IMR-90 (cell line): ENCODE results near the gene NOXA1. TPM values are rescaled to one million over a fixed set of nuclear protein-coding genes. Genes with fewer than 3 reads are reported as not detected.

Source experiments
- ATAC-seq: fragments of 200-7000 bp; cut with Tn5 transposase; 2 replicates; pipeline ENCODE4 v1.9.1; 2020; ENCODE audit warnings: low read depth, mild to moderate bottlenecking, moderate library complexity
- BruUV-seq: library from RNA; stranded (reverse); fragments of 400-500 nt; replicated peaks from 2 replicates; lab custom pipeline; 2021; lab: Mats Ljungman, UMichigan
- CTCF ChIA-PET: fragments of 300-600 bp; formaldehyde crosslinking; extraction: SDS; loops from one replicate; lab custom pipeline; 2021; ENCODE audit warnings: antibody characterized with exemption; lab: Yijun Ruan, JAX
- POLR2A ChIA-PET: fragments of 300-600 bp; sonication (Branson Sonifier 250); formaldehyde crosslinking; loops from one replicate; lab custom pipeline; 2022; ENCODE audit warnings: antibody characterized with exemption; ENCODE audit not compliant: unreplicated experiment; lab: Charles Lee
- DNase-seq: peaks from one replicate; pipeline ENCODE4 v3.0.0; 2013
- H2AFZ ChIP-seq: replicated peaks from 2 replicates; pipeline ENCODE3; 2013; ENCODE audit warnings: low read length, mild to moderate bottlenecking; ENCODE audit not compliant: poor library complexity
- H2AK5ac ChIP-seq: 2 replicates; pipeline ENCODE4 v1.6.1; 2013; ENCODE audit warnings: low read depth, low read length, inconsistent platforms
- H2AK9ac ChIP-seq: replicated peaks from 2 replicates; pipeline ENCODE3; 2013; ENCODE audit warnings: mild to moderate bottlenecking, low read depth, low read length, moderate library complexity; ENCODE audit not compliant: poor library complexity
- H2BK120ac ChIP-seq: 2 replicates; pipeline ENCODE4 v1.6.1; 2013; ENCODE audit warnings: low read depth, low read length, inconsistent platforms
- H2BK15ac ChIP-seq: 3 replicates; pipeline ENCODE4 v1.6.1; 2013; ENCODE audit warnings: low read depth, low read length, inconsistent platforms
- H2BK20ac ChIP-seq: 2 replicates; pipeline ENCODE4 v1.6.1; 2013; ENCODE audit warnings: low read depth, mild to moderate bottlenecking, inconsistent platforms, low read length, moderate library complexity
- H2BK5ac ChIP-seq: 2 replicates; pipeline ENCODE4 v1.6.1; 2013; ENCODE audit warnings: mild to moderate bottlenecking, low read depth, low read length, inconsistent platforms; ENCODE audit not compliant: poor library complexity, severe bottlenecking
- H3K14ac ChIP-seq: replicated peaks from 2 replicates; pipeline ENCODE4 v1.6.1; 2013; ENCODE audit warnings: low read depth, low read length, inconsistent platforms
- H3K18ac ChIP-seq: 2 replicates; pipeline ENCODE4 v1.6.1; 2013; ENCODE audit warnings: low read depth, low read length, control low read depth
- H3K23ac ChIP-seq: 2 replicates; pipeline ENCODE4 v1.6.1; 2013; ENCODE audit warnings: low read depth, low read length, inconsistent platforms
- H3K27ac ChIP-seq: 2 replicates; pipeline ENCODE4 v1.5.1; 2013; ENCODE audit warnings: mild to moderate bottlenecking, control low read depth, low read length; ENCODE audit not compliant: insufficient read depth
- H3K27me3 ChIP-seq: 2 replicates; pipeline ENCODE4 v1.6.1; 2013; ENCODE audit warnings: low read length; ENCODE audit not compliant: control insufficient read depth, insufficient read depth
- H3K36me3 ChIP-seq: 2 replicates; pipeline ENCODE4 v1.6.1; 2013; ENCODE audit warnings: low read length, mixed read lengths; ENCODE audit not compliant: control insufficient read depth, insufficient read depth
- H3K4ac ChIP-seq: 2 replicates; pipeline ENCODE4 v1.6.1; 2013; ENCODE audit warnings: low read depth, low read length, inconsistent platforms
- H3K4me1 ChIP-seq: 2 replicates; pipeline ENCODE4 v1.6.1; 2013; ENCODE audit warnings: low read length, mixed read lengths; ENCODE audit not compliant: control insufficient read depth, insufficient read depth
- H3K4me2 ChIP-seq: 2 replicates; pipeline ENCODE4 v1.6.1; 2013; ENCODE audit warnings: low read depth, mild to moderate bottlenecking, control low read depth, low read length, moderate library complexity
- H3K4me3 ChIP-seq: 2 replicates; pipeline ENCODE4 v1.5.1; 2013; ENCODE audit warnings: low read depth, mild to moderate bottlenecking, control low read depth, low read length, moderate library complexity; ENCODE audit not compliant: insufficient read depth
- H3K56ac ChIP-seq: 2 replicates; pipeline ENCODE4 v1.6.1; 2013; ENCODE audit warnings: low read length, inconsistent platforms; ENCODE audit not compliant: insufficient read depth; ENCODE audit errors: extremely low read depth
- H3K79me1 ChIP-seq, 2 experiments: 2 replicates each; pipeline ENCODE4 v1.6.1; 2013; ENCODE audit warnings: low read length in 2 of 2, inconsistent platforms in 1 of 2, low read depth in 1 of 2
- H3K9ac ChIP-seq: 2 replicates; pipeline ENCODE4 v1.6.1; 2013; ENCODE audit warnings: low read depth, low read length, control low read depth
- H3K9me1 ChIP-seq: 2 replicates; pipeline ENCODE4 v1.6.1; 2013; ENCODE audit warnings: low read length, inconsistent platforms; ENCODE audit not compliant: insufficient read depth
- H3K9me3 ChIP-seq: 2 replicates; pipeline ENCODE4 v1.6.1; 2013; ENCODE audit warnings: low read length; ENCODE audit not compliant: control insufficient read depth, insufficient read depth
- H4K20me1 ChIP-seq: 2 replicates; pipeline ENCODE4 v1.6.1; 2013; ENCODE audit warnings: low read length, inconsistent platforms; ENCODE audit not compliant: insufficient read depth
- H4K5ac ChIP-seq: 2 replicates; pipeline ENCODE4 v1.6.1; 2013; ENCODE audit warnings: mild to moderate bottlenecking, low read depth, low read length, control low read depth
- H4K8ac ChIP-seq, 2 experiments: 2 replicates each; pipeline ENCODE4 v1.6.1; 2013; ENCODE audit warnings: low read depth in 2 of 2, low read length in 2 of 2, control low read depth in 1 of 2, inconsistent platforms in 1 of 2
- H4K91ac ChIP-seq: 2 replicates; pipeline ENCODE4 v1.6.1; 2013; ENCODE audit warnings: low read depth, low read length, inconsistent platforms; ENCODE audit not compliant: insufficient read depth
- BHLHE40 ChIP-seq: fragments of 150-350 bp; IDR thresholded peaks from 2 replicates; pipeline ENCODE4 v1.6.1; 2016; ENCODE audit warnings: mild to moderate bottlenecking, low read depth, low read length
- CEBPB ChIP-seq: IDR thresholded peaks from 2 replicates; pipeline ENCODE4 v1.6.1; 2012; ENCODE audit warnings: low read depth, low read length, improper control_type of control experiment
- CHD1 ChIP-seq: IDR thresholded peaks from 2 replicates; pipeline ENCODE4 v1.6.1; 2012; ENCODE audit warnings: low read depth, low read length, improper control_type of control experiment
- CTCF ChIP-seq: conservative IDR thresholded peaks from 2 replicates; pipeline ENCODE4 v1.5.1; 2012; ENCODE audit warnings: mild to moderate bottlenecking, low read depth, low read length, improper control_type of control experiment
- ELK1 ChIP-seq: fragments of 150-350 bp; IDR thresholded peaks from 2 replicates; pipeline ENCODE4 v1.6.1; 2016; ENCODE audit warnings: low read depth, mild to moderate bottlenecking, low read length, moderate library complexity, borderline replicate concordance
- FOS ChIP-seq: fragments of 150-350 bp; IDR thresholded peaks from 2 replicates; pipeline ENCODE4 v1.6.1; 2016; ENCODE audit warnings: low read depth, low read length
- MAFK ChIP-seq: IDR thresholded peaks from 2 replicates; pipeline ENCODE4 v1.6.1; 2012; ENCODE audit warnings: low read depth, low read length, improper control_type of control experiment
- MAZ ChIP-seq: IDR thresholded peaks from 2 replicates; pipeline ENCODE4 v1.6.1; 2012; ENCODE audit warnings: low read depth, mild to moderate bottlenecking, low read length, improper control_type of control experiment, moderate library complexity, borderline replicate concordance
- MXI1 ChIP-seq: IDR thresholded peaks from 2 replicates; pipeline ENCODE4 v1.6.1; 2012; ENCODE audit warnings: low read depth, mild to moderate bottlenecking, low read length, moderate library complexity, borderline replicate concordance
- NFE2L2 ChIP-seq: fragments of 150-350 bp; IDR thresholded peaks from 2 replicates; pipeline ENCODE4 v1.6.1; 2016; ENCODE audit warnings: low read depth, mild to moderate bottlenecking, low read length
- POLR2A ChIP-seq: IDR thresholded peaks from 2 replicates; pipeline ENCODE4 v1.6.1; 2012; ENCODE audit warnings: mild to moderate bottlenecking, low read depth, low read length
- RAD21 ChIP-seq: IDR thresholded peaks from 2 replicates; pipeline ENCODE4 v1.6.1; 2012; ENCODE audit warnings: low read length, improper control_type of control experiment
- RCOR1 ChIP-seq: IDR thresholded peaks from 2 replicates; pipeline ENCODE4 v1.6.1; 2012; ENCODE audit warnings: mild to moderate bottlenecking, low read length, improper control_type of control experiment; ENCODE audit not compliant: insufficient replicate concordance
- RFX5 ChIP-seq: IDR thresholded peaks from 2 replicates; pipeline ENCODE4 v1.8.0; 2012; ENCODE audit warnings: low read depth, mild to moderate bottlenecking, low read length, moderate library complexity
- SMC3 ChIP-seq: fragments of 150-350 bp; IDR thresholded peaks from 2 replicates; pipeline ENCODE4 v1.6.1; 2016; ENCODE audit warnings: low read depth, mild to moderate bottlenecking, antibody characterized with exemption, low read length, moderate library complexity
- USF2 ChIP-seq: fragments of 150-350 bp; IDR thresholded peaks from 2 replicates; pipeline ENCODE4 v1.6.1; 2017; ENCODE audit warnings: mild to moderate bottlenecking, antibody characterized with exemption, low read length, low read depth
- WGBS, 2 experiments: methylation state at CpG; one replicate each; pipeline versions ENCODE4 v1.1.5 to v1.1.7; 2013; ENCODE audit warnings: missing lambda C conversion rate in 2 of 2; ENCODE audit not compliant: insufficient read length in 1 of 2; ENCODE audit errors: extremely low coverage in 2 of 2; 5-methylcytosine and 5-hydroxymethylcytosine counted together
- dilution Hi-C: fragments of 300-500 bp; cut with HindIII; formaldehyde crosslinking; loops from one replicate; pipeline ENCODE4 v1.14.3; 2018; ENCODE audit warnings: low sequenced_read_pairs; ENCODE audit not compliant: unreplicated experiment
- in situ Hi-C: fragments of 300-500 bp; cut with MboI; formaldehyde crosslinking; loops from 3 replicates; pipeline ENCODE4 v1.14.3; 2019; ENCODE audit warnings: low sequenced_read_pairs, inconsistent platforms, mixed read lengths
- intact Hi-C: fragments of 100-400 bp; cut with micrococcal nuclease; formaldehyde crosslinking; loops from 2 replicates; pipeline ENCODE4 v1.10.0; 2022
- polyA plus RNA-seq, 3 experiments: library from polyadenylated mRNA; depleted of rRNA; stranded (reverse); fragments of >200 nt; gene quantifications; 2 replicates each; pipeline ENCODE4 v1.2.3, GENCODE V29; 2012; ENCODE audit warnings: low replicate concordance in 1 of 3
- total RNA-seq: library from RNA; depleted of rRNA; stranded (reverse); fragments of >200 nt; gene quantifications from 2 replicates; pipeline ENCODE4 v1.2.3, GENCODE V29; 2012

Gene NOXA1
- total and polyA plus RNA-seq, 2 of the 4 experiments (the other 2 are of a cell fraction) = 0.17 TPM; not detected in 1

GRCh38 chr9:137478613-137478961 is 55.4 kb downstream of the NOXA1 start:
- H3K14ac ChIP-seq = no peak overlapping the region
- no peak overlapping the region for H3K9ac ChIP-seq
- peaks cover 15% of the 10 kb centered on the region for H3K9me3 ChIP-seq
- H3K4me2 ChIP-seq = no peak overlapping the region
- no peak overlapping the region for H4K5ac ChIP-seq
- no peak overlapping the region for H3K4me3 ChIP-seq
- ATAC-seq (no peak), DNase-seq (no peak)
- H3K79me1 ChIP-seq = no peaks in the 10 kb centered on the region
- no peak overlapping the region for H2BK5ac ChIP-seq
- TF ChIP-seq ELK1 (no peak), MXI1 (no peak), BHLHE40 (no peak), NFE2L2 (no peak), CHD1 (no peak), FOS (no peak), MAFK (no peak), SMC3 (no peak), USF2 (no peak), RAD21 (no peak), CEBPB (no peak), CTCF (no peak), RFX5 (no peak), RCOR1 (no peak), MAZ (no peak), POLR2A (no peak)
- no peak overlapping the region for H3K4ac ChIP-seq
- no peak overlapping the region for H3K23ac ChIP-seq
- no peak overlapping the region for H2AFZ ChIP-seq
- H3K27ac ChIP-seq = no peak overlapping the region
- H4K8ac ChIP-seq = no peak overlapping the region
- dilution Hi-C loops (no loop called here), intact Hi-C loops (no loop called here), in situ Hi-C loops (no loop called here)
- WGBS, 2 experiments = 59% methylated on average over 8 of the region's 11 CpGs; no CpG with 5 or more reads in 1 of the 2 experiments
- no peak overlapping the region for H2BK15ac ChIP-seq
- no peak overlapping the region for H2BK120ac ChIP-seq
- POLR2A ChIA-PET = no interaction called here
- peaks cover 6% of the 10 kb centered on the region for H3K4me1 ChIP-seq
- H4K91ac ChIP-seq = no peak overlapping the region
- no peak overlapping the region for H2AK5ac ChIP-seq
- H3K18ac ChIP-seq = no peak overlapping the region
- H3K27me3 ChIP-seq = peaks cover 11% of the 10 kb centered on the region; the same call in 1 of the 2 replicates
- H3K56ac ChIP-seq = no peak overlapping the region
- peaks cover 6% of the 10 kb centered on the region; the same call in 1 of the 2 replicates for H3K9me1 ChIP-seq
- CTCF ChIA-PET = no interaction called here
- no peaks in the 10 kb centered on the region for H3K36me3 ChIP-seq
- H2BK20ac ChIP-seq = no peak overlapping the region
- BruUV-seq = no TSS peak
- no peak overlapping the region for H2AK9ac ChIP-seq
- H4K20me1 ChIP-seq = no peaks in the 10 kb centered on the region
